Lower leg skin (tissue), 4 donors: ENCODE measurements around the gene SETD1A. TPM values are rescaled to one million over a fixed set of nuclear protein-coding genes. Genes with fewer than 3 reads are reported as not detected.
A peak's percentile ranks its signal among the peaks of the same experiment; 100 is the strongest.

ENCODE experiments used
- DNase-seq, 2 donors: peaks; one replicate each; pipeline ENCODE4 v3.0.0-alpha.2; 2019; ENCODE audit warnings: low spot score in 2 of 2
- H3K4me3 ChIP-seq: fragments of 200-600 bp; sonication (generic); 2 replicates; pipeline ENCODE4 v1.5.1; 2017; ENCODE audit warnings: mild to moderate bottlenecking, low read depth; ENCODE audit not compliant: poor library complexity, severe bottlenecking
- CTCF ChIP-seq, 3 donors: fragments of 450-650 bp; IDR thresholded peaks; one replicate each; pipeline ENCODE4 v1.5.1; 2016; ENCODE audit warnings: antibody characterized with exemption in 3 of 3, mild to moderate bottlenecking in 3 of 3, moderate library complexity in 2 of 3
- POLR2A ChIP-seq, 2 donors: fragments of 450-650 bp; IDR thresholded peaks; one replicate each; pipeline ENCODE4 v1.6.1; 2016 to 2017; ENCODE audit warnings: antibody characterized with exemption in 2 of 2, mild to moderate bottlenecking in 1 of 2, moderate library complexity in 1 of 2
- WGBS, 2 donors: methylation state at CpG; one replicate each; pipeline ENCODE4 v1.1.5; 2018; 5-methylcytosine and 5-hydroxymethylcytosine counted together
- intact Hi-C: fragments of 100-400 bp; cut with DNase I; formaldehyde crosslinking; loops from one replicate; pipeline ENCODE4 v1.15.0; 2023; ENCODE audit warnings: low total_unique reads
- total RNA-seq, 4 donors: library from RNA; depleted of rRNA; stranded (reverse); fragments of >200 nt; gene quantifications; one replicate each; pipeline ENCODE4 v1.1.0, GENCODE V29; 2016

The SETD1A gene
- total RNA-seq, 4 donors from 2014 or later: 9.2 to 22.4 (median 10.7) TPM

GRCh38 chr16:31001507-31002249 is 44.1 kb downstream of the SETD1A start:
- H3K4me3 ChIP-seq: no peak overlapping the region
- 49 to 50% methylated on average over 16 of the region's 16 CpGs for WGBS, 2 donors
- no peak for TF ChIP-seq POLR2A (IDR thresholded peaks at IDR 0.05)
- no peak for TF ChIP-seq CTCF (IDR thresholded peaks at IDR 0.05)
- DNase-seq: no peak
- intact Hi-C loops: no loop called here

GRCh38 chr16:31002250-31002700 is 44.7 kb downstream of the SETD1A start:
- peak in 1 of 2 donors; percentile 84 for DNase-seq
- 35 to 54% methylated on average over 9 of the region's 10 CpGs for WGBS, 2 donors
- no peak for TF ChIP-seq POLR2A (IDR thresholded peaks at IDR 0.05)
- TF ChIP-seq CTCF (IDR thresholded peaks at IDR 0.05): no peak
- intact Hi-C loops: no loop called here
- H3K4me3 ChIP-seq: no peak overlapping the region

- no peak for DNase-seq
- no peak for TF ChIP-seq CTCF (IDR thresholded peaks at IDR 0.05)
- no peak for TF ChIP-seq POLR2A (IDR thresholded peaks at IDR 0.05)
- H3K4me3 ChIP-seq: no peak overlapping the region
- WGBS, 2 donors: 56 to 60% methylated on average over 9 of the region's 9 CpGs
- intact Hi-C loops: no loop called here
These were observed 45.3 kb downstream of the SETD1A start for GRCh38 chr16:31002862-31003341.

- 87 to 89% methylated on average over 6 of the region's 6 CpGs for WGBS, 2 donors
- TF ChIP-seq POLR2A (IDR thresholded peaks at IDR 0.05): no peak
These were observed 46.2 kb downstream of the SETD1A start for GRCh38 chr16:31003744-31004143.

GRCh38 chr16:31004658-31005057 is 47.1 kb downstream of the SETD1A start:
- TF ChIP-seq POLR2A (IDR thresholded peaks at IDR 0.05): no peak
- no peak for DNase-seq
- 81 to 84% methylated on average over 2 of the region's 2 CpGs for WGBS, 2 donors
- intact Hi-C loops: no loop called here
- H3K4me3 ChIP-seq: no peak overlapping the region

More at GRCh38 chr16:31003744-31004143, 46.2 kb downstream of the SETD1A start:
- intact Hi-C loops: no loop called here
- DNase-seq: no peak
- no peak overlapping the region for H3K4me3 ChIP-seq

GRCh38 chr16:31005350-31006085 is 48.0 kb downstream of the SETD1A start:
- WGBS, 2 donors: 78 to 85% methylated on average over 16 of the region's 16 CpGs
- no peak for TF ChIP-seq POLR2A (IDR thresholded peaks at IDR 0.05)
- no peak for TF ChIP-seq CTCF (IDR thresholded peaks at IDR 0.05)
- DNase-seq: no peak
- no peak overlapping the region for H3K4me3 ChIP-seq
- intact Hi-C loops: no loop called here
